Parathyroid adenoma (tissue), 2 donors: Measurements from ENCODE around the gene GPN2.

ENCODE experiments used
- H2AFZ ChIP-seq: fragments of 300-600 bp; sonication (generic); one replicate; pipeline ENCODE4 v1.7.0; 2017; ENCODE audit warnings: antibody characterized with exemption, mild to moderate bottlenecking
- H3K27ac ChIP-seq: fragments of 300-600 bp; sonication (generic); one replicate; pipeline ENCODE4 v1.7.0; 2017
- H3K27me3 ChIP-seq: fragments of 300-600 bp; sonication (generic); one replicate; pipeline ENCODE4 v1.7.0; 2017; ENCODE audit warnings: low read length; ENCODE audit not compliant: control insufficient read depth, insufficient read depth
- H3K36me3 ChIP-seq: fragments of 300-600 bp; sonication (generic); one replicate; pipeline ENCODE4 v1.7.0; 2017; ENCODE audit warnings: low read length; ENCODE audit not compliant: control insufficient read depth, insufficient read depth
- H3K4me1 ChIP-seq: fragments of 300-600 bp; sonication (generic); one replicate; pipeline ENCODE4 v1.7.0; 2017; ENCODE audit warnings: control low read depth
- H3K4me2 ChIP-seq: fragments of 300-600 bp; sonication (generic); one replicate; pipeline ENCODE4 v1.7.0; 2017; ENCODE audit warnings: low read length
- H3K4me3 ChIP-seq: fragments of 300-600 bp; sonication (generic); one replicate; pipeline ENCODE4 v1.7.0; 2017; ENCODE audit warnings: low read depth, low read length
- H3K79me2 ChIP-seq: fragments of 300-600 bp; sonication (generic); one replicate; pipeline ENCODE4 v1.7.0; 2017; ENCODE audit warnings: control low read depth
- H3K9ac ChIP-seq: fragments of 300-600 bp; sonication (generic); one replicate; pipeline ENCODE4 v1.7.0; 2017; ENCODE audit warnings: mild to moderate bottlenecking
- H3K9me3 ChIP-seq: fragments of 300-600 bp; sonication (generic); one replicate; pipeline ENCODE4 v1.7.0; 2017; ENCODE audit warnings: low read length; ENCODE audit not compliant: control insufficient read depth
- CTCF ChIP-seq: fragments of 300-600 bp; sonication (generic); IDR thresholded peaks from one replicate; pipeline ENCODE4 v1.7.0; 2017; ENCODE audit warnings: antibody characterized with exemption, mild to moderate bottlenecking
- donor health status: primary hyperparathyroidism.

The GPN2 gene

GRCh38 chr1:26826261-26827105 lies 63.6 kb downstream of the GPN2 start, which contains the start of gene ZDHHC18:
TSS of gene ZDHHC18 (plus strand) at chr1:26826688. CDS start at chr1:26826805, 117 bp downstream.
- H3K4me3 ChIP-seq: peak within 1 kb of the TSS; percentile 52
- peak within 1 kb of the TSS; percentile 97 for H2AFZ ChIP-seq
- peak within 1 kb of the TSS; percentile 51 for H3K27ac ChIP-seq
- peak within 1 kb of the TSS; percentile 11 for H3K9ac ChIP-seq
- peaks cover 3% of the 10 kb centered on the region for H3K4me1 ChIP-seq
- H3K79me2 ChIP-seq: no peaks in the 10 kb centered on the region
- H3K4me2 ChIP-seq: peak within 1 kb of the TSS; percentile 75
- no peaks in the 10 kb centered on the region for H3K27me3 ChIP-seq
- peak; percentile 24 for TF ChIP-seq CTCF
- no peaks in the 10 kb centered on the region for H3K9me3 ChIP-seq
- H3K36me3 ChIP-seq: no peaks in the 10 kb centered on the region
